GM12878 (cell line): ENCODE results near the gene FAF1. TPM values are rescaled to one million over a fixed set of nuclear protein-coding genes. Genes with fewer than 3 reads are reported as not detected.

Source experiments
- ATAC-seq: fragments of 200-7000 bp; cut with Tn5 transposase; 3 replicates; pipeline ENCODE4 v1.9.1; 2020; ENCODE audit warnings: mild to moderate bottlenecking, moderate library complexity
- BruUV-seq: library from RNA; stranded (reverse); fragments of 400-500 nt; replicated peaks from 2 replicates; lab custom pipeline; 2021; lab: Mats Ljungman, UMichigan
- CTCF ChIA-PET: fragments of 300-600 bp; sonication (Branson Sonifier 250); formaldehyde crosslinking; extraction: SDS; loops from one replicate; lab custom pipeline; 2021; ENCODE audit warnings: inconsistent platforms; lab: Yijun Ruan, JAX
- POLR2A ChIA-PET: fragments of 350-600 bp; formaldehyde crosslinking; extraction: SDS; loops from one replicate; lab custom pipeline; 2021; ENCODE audit warnings: inconsistent platforms; lab: Charles Lee
- RAD21 ChIA-PET: fragments of 300-600 bp; sonication (Branson Sonifier 250); formaldehyde crosslinking; loops from one replicate; lab custom pipeline; 2023; ENCODE audit warnings: antibody characterized with exemption; ENCODE audit not compliant: unreplicated experiment; lab: Charles Lee
- SMC1A ChIA-PET: fragments of 300-600 bp; sonication (Branson Sonifier 250); formaldehyde crosslinking; loops from one replicate; lab custom pipeline; 2023; ENCODE audit not compliant: unreplicated experiment, uncharacterized antibody; lab: Charles Lee
- DNase-seq: peaks from one replicate; pipeline ENCODE4 v3.0.0-alpha.2; 2011; ENCODE audit warnings: low read depth, low spot score
- FAIRE-seq: peaks from 3 replicates; lab custom pipeline; 2011; peaks lifted over from hg19 to GRCh38; lab: Jason Lieb, UNC
- H2AFZ ChIP-seq: 2 replicates; pipeline ENCODE4 v1.6.0; 2011; ENCODE audit warnings: low read depth, low read length, control low read depth; ENCODE audit not compliant: control insufficient read depth
- H3K27ac ChIP-seq: 2 replicates; pipeline ENCODE4 v1.5.1; 2011; ENCODE audit warnings: control low read depth; ENCODE audit not compliant: control insufficient read depth, insufficient read depth
- H3K27me3 ChIP-seq, 2 experiments: replicated peaks in 1 of 2; 2 replicates each; pipeline versions ENCODE4 v1.6.0 to v1.6.1; 2011; ENCODE audit warnings: low read length in 1 of 2; ENCODE audit not compliant: control insufficient read depth in 2 of 2, insufficient read depth in 2 of 2
- H3K36me3 ChIP-seq, 2 experiments: 2 replicates each; pipeline ENCODE4 v1.5.1; 2011; ENCODE audit warnings: low read length in 1 of 2; ENCODE audit not compliant: control insufficient read depth in 2 of 2, insufficient read depth in 2 of 2
- H3K4me1 ChIP-seq: 2 replicates; pipeline ENCODE4 v1.6.1; 2011; ENCODE audit warnings: mild to moderate bottlenecking, low read length, moderate library complexity, mixed read lengths; ENCODE audit not compliant: control insufficient read depth, insufficient read depth
- H3K4me2 ChIP-seq: 2 replicates; pipeline ENCODE4 v1.6.0; 2011; ENCODE audit warnings: control low read depth; ENCODE audit not compliant: control insufficient read depth, insufficient read depth
- H3K4me3 ChIP-seq: fragments of 200-600 bp; sonication (generic); 2 replicates; pipeline ENCODE4 v1.5.1; 2016
- H3K79me2 ChIP-seq: 2 replicates; pipeline ENCODE4 v1.6.0; 2011; ENCODE audit warnings: low read length; ENCODE audit not compliant: control insufficient read depth, insufficient read depth
- H3K9ac ChIP-seq: 2 replicates; pipeline ENCODE4 v1.8.0; 2011; ENCODE audit warnings: low read length, control low read depth, mixed read lengths; ENCODE audit not compliant: control insufficient read depth, insufficient read depth
- H3K9me3 ChIP-seq: replicated peaks from 3 replicates; pipeline ENCODE4 v1.5.1; 2011; ENCODE audit warnings: mild to moderate bottlenecking, low read length; ENCODE audit not compliant: control insufficient read depth, insufficient read depth
- H4K20me1 ChIP-seq: 2 replicates; pipeline ENCODE4 v1.6.0; 2011; ENCODE audit not compliant: control insufficient read depth, insufficient read depth
- CBX5 ChIP-seq: sonication (generic); IDR thresholded peaks from 2 replicates; pipeline ENCODE4 v1.6.1; 2016; ENCODE audit warnings: low read depth, moderate library complexity, mild to moderate bottlenecking, inconsistent platforms
- IKZF2 ChIP-seq, 2 experiments: fragments of 450-650 bp; IDR thresholded peaks; 2 replicates each; pipeline ENCODE4 v1.6.1; 2017; ENCODE audit warnings: mild to moderate bottlenecking in 2 of 2, moderate library complexity in 2 of 2
- MEF2B ChIP-seq: fragments of 450-650 bp; IDR thresholded peaks from 2 replicates; pipeline ENCODE4 v1.6.1; 2018; ENCODE audit warnings: mild to moderate bottlenecking, moderate library complexity; ENCODE audit not compliant: partially characterized antibody, poor library complexity, severe bottlenecking
- MTA3 ChIP-seq: IDR thresholded peaks from 2 replicates; pipeline ENCODE4 v1.6.1; 2012; ENCODE audit warnings: low read length, inconsistent platforms, borderline replicate concordance
- MXI1 ChIP-seq: fragments of 150-350 bp; IDR thresholded peaks from 2 replicates; pipeline ENCODE4 v1.6.1; 2011; ENCODE audit warnings: low read depth, mild to moderate bottlenecking, inconsistent platforms, low read length, improper control_type of control experiment
- NFIC ChIP-seq: IDR thresholded peaks from 2 replicates; pipeline ENCODE4 v1.6.1; 2012; ENCODE audit warnings: low read depth, mild to moderate bottlenecking, inconsistent platforms, low read length, moderate library complexity
- POU2F2 ChIP-seq: IDR thresholded peaks from 3 replicates; pipeline ENCODE4 v1.6.1; 2011; ENCODE audit warnings: low read depth, mild to moderate bottlenecking, low read length, borderline replicate concordance
- SP1 ChIP-seq: IDR thresholded peaks from one replicate; pipeline ENCODE4 v1.6.1; 2011; ENCODE audit warnings: low read depth, low read length
- ZNF207 ChIP-seq: fragments of 450-650 bp; IDR thresholded peaks from 2 replicates; pipeline ENCODE4 v1.6.1; 2014; ENCODE audit warnings: antibody characterized with exemption, mild to moderate bottlenecking, borderline replicate concordance
- WGBS: methylation state at CpG from one replicate; pipeline ENCODE4 v1.1.6; 2016; ENCODE audit warnings: low lambda C conversion rate; ENCODE audit not compliant: insufficient replicate concordance, insufficient coverage; ENCODE audit errors: missing lambda C conversion rate; 5-methylcytosine and 5-hydroxymethylcytosine counted together
- in situ Hi-C: fragments of 300-500 bp; cut with MboI; formaldehyde crosslinking; loops from 9 replicates; pipeline ENCODE4 v1.14.3; 2018; ENCODE audit warnings: mixed read lengths
- intact Hi-C: fragments of 100-400 bp; cut with micrococcal nuclease; formaldehyde crosslinking; loops from one replicate; pipeline ENCODE4 v1.14.2; 2022; ENCODE audit not compliant: unreplicated experiment
- polyA plus RNA-seq, 11 experiments: library from polyadenylated mRNA; depleted of rRNA in 4 of 11; unstranded in 6 of 11; stranded (reverse) in 5 of 11; fragments of >200 nt; fragmentation: Nextera tagmentation in 4 of 11; fragmentation: Illumina TruSeq in 1 of 11; extraction: Ambion mirVana in 4 of 11; extraction: Trizol in 1 of 11; gene quantifications; 1 replicate in 1 of 11; 2 replicates in 10 of 11; pipeline versions ENCODE4 v1.2.1 to v1.2.3, GENCODE V29; 2011 to 2016; ENCODE audit warnings: inconsistent platforms in 2 of 11, missing spikeins in 2 of 11, low read depth in 1 of 11
- total RNA-seq, 4 experiments: library from RNA; depleted of rRNA in 3 of 4; stranded (reverse); fragments of >200 nt in 3 of 4; fragmentation: Illumina TruSeq in 1 of 4; extraction: Trizol in 1 of 4; gene quantifications; 2 replicates each; pipeline versions ENCODE4 v1.2.1 to v1.2.3, GENCODE V29; 2013 to 2021
- TF ChIP-seq, protein P1 (sequence below): IDR thresholded peaks from 2 replicates; pipeline ENCODE4 v1.6.1; 2012; ENCODE audit warnings: low read depth, low read length, improper control_type of control experiment
- TF ChIP-seq, protein P2 (sequence below): fragments of 450-650 bp; IDR thresholded peaks from 2 replicates; pipeline ENCODE4 v1.6.1; 2017; ENCODE audit warnings: low read depth, mild to moderate bottlenecking, moderate library complexity
- TF ChIP-seq, protein P3 (sequence below): IDR thresholded peaks from 2 replicates; pipeline ENCODE4 v1.6.1; 2012; ENCODE audit warnings: mild to moderate bottlenecking, low read depth, low read length

FAF1 gene
- total and polyA plus RNA-seq, 10 of the 15 experiments (the other 5 are each of a cell fraction or from before 2014, with no cell fraction given): 8.6 to 54.5 (median 23.7) TPM

DNA sequence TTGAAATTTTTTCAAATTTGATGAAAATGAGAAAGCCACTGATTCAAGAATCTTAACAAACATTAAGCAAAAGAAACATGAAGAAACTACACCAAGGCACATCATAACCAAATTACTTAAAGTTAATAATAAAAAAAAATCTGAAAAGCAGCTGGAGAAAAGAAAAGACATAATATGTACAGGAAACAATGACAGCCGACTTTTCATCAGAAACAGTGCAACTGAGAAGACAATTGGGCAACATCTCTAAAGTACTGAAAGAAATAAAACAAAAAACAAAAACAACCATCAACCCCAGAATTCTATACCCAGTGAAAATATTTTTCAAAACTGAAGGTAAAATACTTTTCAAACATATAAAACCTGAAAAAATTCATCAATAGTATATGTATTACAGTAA lies 463.1 kb downstream of the FAF1 start:
- TF ChIP-seq MXI1 (no peak), MTA3 (no peak), POU2F2 (no peak), CBX5 (peak; percentile 94), NFIC (no peak)
- TF ChIP-seq, protein P1, sequence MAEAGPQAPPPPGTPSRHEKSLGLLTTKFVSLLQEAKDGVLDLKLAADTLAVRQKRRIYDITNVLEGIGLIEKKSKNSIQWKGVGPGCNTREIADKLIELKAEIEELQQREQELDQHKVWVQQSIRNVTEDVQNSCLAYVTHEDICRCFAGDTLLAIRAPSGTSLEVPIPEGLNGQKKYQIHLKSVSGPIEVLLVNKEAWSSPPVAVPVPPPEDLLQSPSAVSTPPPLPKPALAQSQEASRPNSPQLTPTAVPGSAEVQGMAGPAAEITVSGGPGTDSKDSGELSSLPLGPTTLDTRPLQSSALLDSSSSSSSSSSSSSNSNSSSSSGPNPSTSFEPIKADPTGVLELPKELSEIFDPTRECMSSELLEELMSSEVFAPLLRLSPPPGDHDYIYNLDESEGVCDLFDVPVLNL: no peak
- H3K4me2 ChIP-seq: no peak overlapping the region
- in situ Hi-C loops (no loop called here), intact Hi-C loops (no loop called here)
- H3K4me3 ChIP-seq: no peak overlapping the region
- no peak overlapping the region for H3K27ac ChIP-seq
- H3K36me3 ChIP-seq: no peaks in the 10 kb centered on the region
- ChIA-PET RAD21 (no interaction called here), CTCF (no interaction called here), SMC1A (no interaction called here), POLR2A (no interaction called here)
- no peaks in the 10 kb centered on the region for H3K79me2 ChIP-seq
- DNase-seq (no peak), FAIRE-seq (no peak), ATAC-seq (no peak)
- H3K27me3 ChIP-seq: no peaks in the 10 kb centered on the region
- 100% methylated on average over 1 of the region's 1 CpG for WGBS
- H3K4me1 ChIP-seq: no peaks in the 10 kb centered on the region
- no peak overlapping the region for H2AFZ ChIP-seq
- peaks cover 9% of the 10 kb centered on the region for H3K9me3 ChIP-seq
- BruUV-seq: no TSS peak
- H3K9ac ChIP-seq: no peak overlapping the region
- no peaks in the 10 kb centered on the region for H4K20me1 ChIP-seq

DNA sequence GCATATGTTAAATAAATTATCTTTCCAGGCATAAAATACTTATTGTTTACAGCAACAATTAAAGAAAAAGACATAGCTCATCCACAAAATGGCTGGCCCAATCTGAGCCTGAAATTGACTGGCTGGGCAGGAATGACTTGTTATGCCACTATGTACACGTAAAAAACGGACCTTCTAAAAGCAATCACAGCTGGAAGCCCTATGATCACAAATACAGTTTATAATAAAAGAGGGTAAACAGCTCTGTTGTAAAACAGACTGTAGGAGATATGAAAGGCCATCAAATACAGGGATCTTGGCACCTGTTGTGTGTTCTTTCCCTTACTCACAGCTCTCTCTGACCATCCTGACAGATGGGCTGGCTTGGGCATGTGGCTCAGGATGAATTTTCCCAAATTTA lies 466.4 kb downstream of the FAF1 start:
- H3K36me3 ChIP-seq: peaks cover 0 to 5% of the 10 kb centered on the region in 2 experiments; a peak in 1 of 4 replicates
- ATAC-seq: no peak
- in situ Hi-C loops: no loop called here
- POLR2A ChIA-PET: no interaction called here
- CTCF ChIA-PET: no interaction called here
- 98% methylated on average over 2 of the region's 2 CpGs for WGBS
- no peak for DNase-seq
- intact Hi-C loops: no loop called here
- BruUV-seq: no TSS peak
- peaks cover 9% of the 10 kb centered on the region for H3K9me3 ChIP-seq
- no peaks in the 10 kb centered on the region for H3K27me3 ChIP-seq
- H2AFZ ChIP-seq: no peak overlapping the region
- H3K4me3 ChIP-seq: no peak overlapping the region
- H3K27ac ChIP-seq: no peak overlapping the region
- no peak overlapping the region for H3K9ac ChIP-seq
- SMC1A ChIA-PET: interaction anchor here (0.8 to 0.9 kb wide), 2 partner anchors 9 to 118 kb away, joined by 3 to 4 read pairs; no protein-coding TSS in a partner anchor
- no peaks in the 10 kb centered on the region for H4K20me1 ChIP-seq
- no peaks in the 10 kb centered on the region for H3K79me2 ChIP-seq
- no peak for FAIRE-seq
- no peak overlapping the region for H3K4me2 ChIP-seq
- no peaks in the 10 kb centered on the region for H3K4me1 ChIP-seq
- RAD21 ChIA-PET: no interaction called here
- TF ChIP-seq IKZF2 (IDR thresholded peaks at IDR 0.05): no peak
- no peak for TF ChIP-seq MEF2B
- TF ChIP-seq, protein P2, sequence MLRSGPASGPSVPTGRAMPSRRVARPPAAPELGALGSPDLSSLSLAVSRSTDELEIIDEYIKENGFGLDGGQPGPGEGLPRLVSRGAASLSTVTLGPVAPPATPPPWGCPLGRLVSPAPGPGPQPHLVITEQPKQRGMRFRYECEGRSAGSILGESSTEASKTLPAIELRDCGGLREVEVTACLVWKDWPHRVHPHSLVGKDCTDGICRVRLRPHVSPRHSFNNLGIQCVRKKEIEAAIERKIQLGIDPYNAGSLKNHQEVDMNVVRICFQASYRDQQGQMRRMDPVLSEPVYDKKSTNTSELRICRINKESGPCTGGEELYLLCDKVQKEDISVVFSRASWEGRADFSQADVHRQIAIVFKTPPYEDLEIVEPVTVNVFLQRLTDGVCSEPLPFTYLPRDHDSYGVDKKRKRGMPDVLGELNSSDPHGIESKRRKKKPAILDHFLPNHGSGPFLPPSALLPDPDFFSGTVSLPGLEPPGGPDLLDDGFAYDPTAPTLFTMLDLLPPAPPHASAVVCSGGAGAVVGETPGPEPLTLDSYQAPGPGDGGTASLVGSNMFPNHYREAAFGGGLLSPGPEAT: no peak
- TF ChIP-seq, protein P3, sequence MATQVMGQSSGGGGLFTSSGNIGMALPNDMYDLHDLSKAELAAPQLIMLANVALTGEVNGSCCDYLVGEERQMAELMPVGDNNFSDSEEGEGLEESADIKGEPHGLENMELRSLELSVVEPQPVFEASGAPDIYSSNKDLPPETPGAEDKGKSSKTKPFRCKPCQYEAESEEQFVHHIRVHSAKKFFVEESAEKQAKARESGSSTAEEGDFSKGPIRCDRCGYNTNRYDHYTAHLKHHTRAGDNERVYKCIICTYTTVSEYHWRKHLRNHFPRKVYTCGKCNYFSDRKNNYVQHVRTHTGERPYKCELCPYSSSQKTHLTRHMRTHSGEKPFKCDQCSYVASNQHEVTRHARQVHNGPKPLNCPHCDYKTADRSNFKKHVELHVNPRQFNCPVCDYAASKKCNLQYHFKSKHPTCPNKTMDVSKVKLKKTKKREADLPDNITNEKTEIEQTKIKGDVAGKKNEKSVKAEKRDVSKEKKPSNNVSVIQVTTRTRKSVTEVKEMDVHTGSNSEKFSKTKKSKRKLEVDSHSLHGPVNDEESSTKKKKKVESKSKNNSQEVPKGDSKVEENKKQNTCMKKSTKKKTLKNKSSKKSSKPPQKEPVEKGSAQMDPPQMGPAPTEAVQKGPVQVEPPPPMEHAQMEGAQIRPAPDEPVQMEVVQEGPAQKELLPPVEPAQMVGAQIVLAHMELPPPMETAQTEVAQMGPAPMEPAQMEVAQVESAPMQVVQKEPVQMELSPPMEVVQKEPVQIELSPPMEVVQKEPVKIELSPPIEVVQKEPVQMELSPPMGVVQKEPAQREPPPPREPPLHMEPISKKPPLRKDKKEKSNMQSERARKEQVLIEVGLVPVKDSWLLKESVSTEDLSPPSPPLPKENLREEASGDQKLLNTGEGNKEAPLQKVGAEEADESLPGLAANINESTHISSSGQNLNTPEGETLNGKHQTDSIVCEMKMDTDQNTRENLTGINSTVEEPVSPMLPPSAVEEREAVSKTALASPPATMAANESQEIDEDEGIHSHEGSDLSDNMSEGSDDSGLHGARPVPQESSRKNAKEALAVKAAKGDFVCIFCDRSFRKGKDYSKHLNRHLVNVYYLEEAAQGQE: no peak
- TF ChIP-seq ZNF207: no peak
- TF ChIP-seq SP1: no peak
